Neural cell (in vitro differentiated cells): ENCODE measurements around the gene FCRLA. TPM values are rescaled to one million over a fixed set of nuclear protein-coding genes. Genes with fewer than 3 reads are reported as not detected.

ENCODE experiments used
- H2AFZ ChIP-seq: fragments of 200-600, 300-800 bp; sonication (generic), shearing (Covaris generic); 2 replicates; pipeline ENCODE4 v1.6.0; 2014; ENCODE audit warnings: low read depth, mild to moderate bottlenecking, antibody characterized with exemption, low read length, moderate library complexity
- H3F3A ChIP-seq: fragments of 200-600 bp; shearing (Covaris generic); 2 replicates; pipeline ENCODE4 v1.6.1; 2016; ENCODE audit warnings: mild to moderate bottlenecking, moderate library complexity, mixed read lengths, antibody characterized with exemption, low read length; ENCODE audit not compliant: insufficient read depth, poor library complexity, severe bottlenecking
- H3K27ac ChIP-seq: fragments of 200-600, 300-800 bp; sonication (generic), shearing (Covaris generic); 2 replicates; pipeline ENCODE4 v1.5.1; 2014; ENCODE audit warnings: mild to moderate bottlenecking, low read length, moderate library complexity
- H3K27me3 ChIP-seq: fragments of 300-800, 200-600 bp; sonication (generic), shearing (Covaris generic); 2 replicates; pipeline ENCODE4 v1.6.0; 2014; ENCODE audit warnings: mild to moderate bottlenecking, low read depth, low read length, moderate library complexity; ENCODE audit not compliant: insufficient read depth
- H3K36me3 ChIP-seq: fragments of 300-800, 200-600 bp; sonication (generic), shearing (Covaris generic); 2 replicates; pipeline ENCODE4 v1.5.1; 2014; ENCODE audit warnings: mild to moderate bottlenecking, antibody characterized with exemption, low read length, moderate library complexity; ENCODE audit not compliant: insufficient read depth
- H3K4me2 ChIP-seq: fragments of 300-800, 200-600 bp; sonication (generic), shearing (Covaris generic); 2 replicates; pipeline ENCODE4 v1.6.0; 2014; ENCODE audit warnings: mild to moderate bottlenecking, low read length
- H3K4me3 ChIP-seq: fragments of 300-800, 200-600 bp; sonication (generic), shearing (Covaris generic); 2 replicates; pipeline ENCODE4 v1.5.1; 2014; ENCODE audit warnings: mild to moderate bottlenecking, low read length, moderate library complexity
- H3K79me2 ChIP-seq: fragments of 200-600 bp; shearing (Covaris generic); replicated peaks from 2 replicates; pipeline ENCODE4 v1.6.0; 2014; ENCODE audit warnings: mild to moderate bottlenecking, low read length, moderate library complexity; ENCODE audit not compliant: insufficient read depth
- H3K9ac ChIP-seq: fragments of 300-800, 200-600 bp; sonication (generic), shearing (Covaris generic); 2 replicates; pipeline ENCODE4 v1.6.1; 2016; ENCODE audit warnings: mild to moderate bottlenecking, low read length, mixed read lengths
- H3K9me2 ChIP-seq: fragments of 200-600 bp; shearing (Covaris generic); 2 replicates; pipeline ENCODE4 v1.6.1; 2016; ENCODE audit warnings: mild to moderate bottlenecking, low read length, mixed read lengths; ENCODE audit not compliant: insufficient read depth
- H3K9me3 ChIP-seq: fragments of 200-600, 300-800 bp; sonication (generic), shearing (Covaris generic); 2 replicates; pipeline ENCODE4 v1.6.1; 2016; ENCODE audit warnings: mild to moderate bottlenecking, mixed run types, low read length, moderate library complexity, mixed read lengths
- H4K20me1 ChIP-seq: fragments of 200-600 bp; shearing (Covaris generic); 2 replicates; pipeline ENCODE4 v1.6.1; 2016; ENCODE audit warnings: mild to moderate bottlenecking, mixed run types; ENCODE audit not compliant: insufficient read depth
- CTCF ChIP-seq: fragments of 450-650 bp; IDR thresholded peaks from 2 replicates; pipeline ENCODE4 v1.5.1; 2014; ENCODE audit warnings: antibody characterized with exemption, mild to moderate bottlenecking, moderate library complexity; ENCODE audit not compliant: poor library complexity, severe bottlenecking
- EP300 ChIP-seq: fragments of 450-650 bp; conservative IDR thresholded peaks from 2 replicates; pipeline ENCODE4 v1.6.1; 2014; ENCODE audit warnings: antibody characterized with exemption, mild to moderate bottlenecking, moderate library complexity; ENCODE audit not compliant: poor library complexity, severe bottlenecking
- EZH2 ChIP-seq: fragments of 200-600, 300-800 bp; shearing (Covaris generic), sonication (generic); IDR thresholded peaks from 2 replicates; pipeline ENCODE4 v1.6.1; 2014; ENCODE audit warnings: antibody characterized with exemption, low read length, borderline replicate concordance, mild to moderate bottlenecking; ENCODE audit not compliant: insufficient read depth, poor library complexity, severe bottlenecking
- MXI1 ChIP-seq: fragments of 450-650 bp; conservative IDR thresholded peaks from 2 replicates; pipeline ENCODE4 v1.6.1; 2014; ENCODE audit warnings: antibody characterized with exemption, mild to moderate bottlenecking; ENCODE audit not compliant: poor library complexity, severe bottlenecking
- POLR2AphosphoS5 ChIP-seq: IDR thresholded peaks from 2 replicates; pipeline ENCODE4 v1.6.1; 2012
- RAD21 ChIP-seq: fragments of 450-650 bp; conservative IDR thresholded peaks from 2 replicates; pipeline ENCODE4 v1.6.1; 2014; ENCODE audit warnings: antibody characterized with exemption, mild to moderate bottlenecking, moderate library complexity
- REST ChIP-seq: IDR thresholded peaks from 2 replicates; pipeline ENCODE4 v1.6.1; 2012; ENCODE audit warnings: borderline replicate concordance
- SMC3 ChIP-seq: fragments of 450-650 bp; conservative IDR thresholded peaks from 2 replicates; pipeline ENCODE4 v1.6.1; 2014; ENCODE audit warnings: antibody characterized with exemption, mild to moderate bottlenecking, moderate library complexity; ENCODE audit not compliant: poor library complexity
- TAF1 ChIP-seq: IDR thresholded peaks from 2 replicates; pipeline ENCODE4 v1.6.1; 2012; ENCODE audit warnings: low read depth
- polyA plus RNA-seq: library from polyadenylated mRNA; depleted of rRNA; stranded (reverse); fragments of >200 nt; gene quantifications from 2 replicates; pipeline ENCODE4 v1.2.3, GENCODE V29; 2014

FCRLA gene
- polyA plus RNA-seq, 1 donor from 2014 or later: not detected

GRCh38 chr1:161709373-161709772 lies 2.3 kb downstream of the FCRLA start:
- Histone ChIP-seq H3K4me2 (no peak overlapping the region), H3K79me2 (no peaks in the 10 kb centered on the region), H3K9me3 (no peaks in the 10 kb centered on the region), H3F3A (no peaks in the 10 kb centered on the region), H3K36me3 (no peaks in the 10 kb centered on the region), H3K27ac (no peak overlapping the region), H2AFZ (no peak overlapping the region), H3K27me3 (no peaks in the 10 kb centered on the region), H3K4me3 (no peak overlapping the region), H3K9me2 (no peaks in the 10 kb centered on the region), H4K20me1 (no peaks in the 10 kb centered on the region), H3K9ac (no peak overlapping the region)
- TF ChIP-seq EP300 (no peak), EZH2 (no peak), SMC3 (no peak), CTCF (no peak), MXI1 (no peak), RAD21 (no peak), TAF1 (no peak), POLR2AphosphoS5 (no peak), REST (no peak)

GRCh38 chr1:161710560-161710959 lies 3.5 kb downstream of the FCRLA start:
- H4K20me1 ChIP-seq: no peaks in the 10 kb centered on the region
- H3K36me3 ChIP-seq: no peaks in the 10 kb centered on the region
- no peak overlapping the region for H2AFZ ChIP-seq
- H3F3A ChIP-seq: no peaks in the 10 kb centered on the region
- H3K27ac ChIP-seq: no peak overlapping the region
- no peak overlapping the region for H3K9ac ChIP-seq
- H3K9me2 ChIP-seq: no peaks in the 10 kb centered on the region
- no peaks in the 10 kb centered on the region for H3K9me3 ChIP-seq
- no peaks in the 10 kb centered on the region for H3K79me2 ChIP-seq
- no peak overlapping the region for H3K4me3 ChIP-seq
- no peak overlapping the region for H3K4me2 ChIP-seq
- H3K27me3 ChIP-seq: no peaks in the 10 kb centered on the region
- no peak for TF ChIP-seq CTCF
- no peak for TF ChIP-seq SMC3
- TF ChIP-seq EP300: no peak
- TF ChIP-seq POLR2AphosphoS5: no peak
- TF ChIP-seq MXI1: no peak
